ENCODE data around the gene LYL1.

LYL1 gene

DNA sequence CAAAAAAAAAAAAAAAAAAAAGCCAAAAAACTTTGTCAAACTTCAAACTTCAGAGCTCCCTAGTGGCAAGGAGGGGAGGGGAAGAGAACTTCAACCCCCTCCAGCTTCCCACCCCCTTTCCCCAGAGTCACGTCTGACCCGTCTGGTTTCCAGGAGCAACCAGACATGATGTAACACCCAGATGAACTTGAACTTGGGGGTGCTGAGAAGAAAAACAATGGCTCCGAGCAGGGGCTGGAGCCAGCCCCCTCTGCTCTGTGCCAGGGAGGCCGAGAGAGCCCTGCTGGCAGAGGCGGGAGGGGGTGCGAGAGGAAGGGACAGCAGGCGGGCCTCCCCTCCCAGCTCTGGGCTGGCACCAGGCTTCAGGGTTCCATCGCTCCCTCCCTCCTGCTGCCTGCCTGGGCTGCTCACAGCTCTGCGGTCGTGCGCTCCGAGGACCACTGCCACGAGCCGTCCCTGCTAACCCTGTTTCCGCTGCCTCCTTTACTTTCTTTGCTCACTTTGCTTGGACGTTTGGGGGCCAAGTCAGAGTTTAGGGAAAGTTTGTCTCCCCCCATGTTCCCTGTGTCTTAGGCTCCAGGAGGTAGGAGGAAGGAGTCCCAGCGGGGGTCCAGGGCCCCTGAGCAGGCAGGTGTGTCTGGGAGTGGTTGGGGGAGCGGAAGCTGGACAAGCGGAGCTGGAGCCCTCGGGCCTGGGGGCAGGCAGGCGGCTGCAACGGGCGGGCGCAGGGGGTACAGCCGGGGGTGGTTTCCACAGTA is 11.1 kb downstream of the LYL1 start:
- DNase-seq, result no peak

DNA sequence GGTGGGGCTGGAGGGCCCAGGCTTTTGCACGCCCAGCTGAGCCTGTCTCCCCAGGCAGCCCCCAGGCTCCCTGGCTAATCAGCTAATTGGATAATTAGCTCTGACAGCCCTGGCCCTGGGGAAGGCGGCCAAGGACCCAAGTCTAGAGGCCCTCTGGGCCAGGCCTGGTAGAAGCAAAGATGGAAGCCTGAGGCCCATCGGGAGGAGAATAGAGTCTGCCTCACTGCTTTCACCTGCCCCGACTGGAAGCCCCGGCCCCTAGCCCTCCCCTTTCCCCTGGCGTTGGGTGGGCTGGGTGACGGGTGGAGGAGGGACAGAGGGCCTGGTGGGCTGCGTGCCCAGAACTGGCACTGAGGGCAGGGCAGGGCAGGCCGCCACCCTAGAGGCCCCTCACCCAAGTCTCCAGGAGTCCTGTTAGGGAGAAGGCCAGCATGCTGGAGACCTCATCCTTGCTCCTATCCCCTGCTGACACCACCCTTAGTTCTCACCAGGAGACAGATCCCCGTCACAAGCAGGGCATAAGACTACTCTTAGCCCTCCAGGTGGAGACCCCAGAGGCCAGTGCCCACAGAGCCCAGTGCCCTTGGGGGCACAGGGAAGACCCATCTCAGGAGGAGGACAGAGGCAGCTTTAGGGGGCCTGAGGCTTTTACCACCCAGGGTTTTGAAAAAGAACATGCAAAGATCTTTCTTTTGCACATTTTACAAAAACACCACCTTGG is 12.0 kb downstream of the LYL1 start:
- no peak for DNase-seq

DNA sequence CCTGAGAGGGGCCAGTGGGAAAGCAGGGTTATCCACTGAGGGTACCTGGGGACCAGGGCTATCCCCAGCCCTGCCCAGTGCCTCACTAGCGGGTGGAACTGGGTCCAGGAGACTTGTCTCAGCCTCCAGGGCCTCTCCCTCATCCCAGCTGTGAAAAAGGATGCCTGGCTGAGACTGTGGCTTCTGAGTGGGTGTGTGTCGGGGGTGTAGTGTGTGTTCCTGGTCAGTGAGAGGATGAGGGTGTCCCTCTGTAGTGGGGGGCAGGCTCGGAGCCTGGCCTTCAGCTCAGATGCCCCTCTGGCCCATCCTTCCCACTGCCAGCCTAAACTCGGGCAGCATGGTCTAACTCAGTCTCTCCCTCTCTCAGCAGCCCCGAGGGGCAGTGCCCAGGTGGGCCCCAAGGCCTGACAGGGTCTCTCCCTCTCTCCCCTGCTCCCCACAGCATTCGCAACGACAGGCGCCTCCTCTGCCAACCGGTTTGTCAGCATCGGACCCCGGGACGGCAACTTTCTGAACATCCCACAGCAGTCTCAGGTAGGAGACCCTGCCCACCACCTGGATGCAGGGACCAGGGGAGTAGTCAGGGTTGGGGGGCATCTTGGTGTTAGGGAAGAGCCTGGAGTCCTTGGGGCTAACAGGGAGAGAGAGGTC is 12.7 kb downstream of the LYL1 start:
- no peak for DNase-seq

DNA sequence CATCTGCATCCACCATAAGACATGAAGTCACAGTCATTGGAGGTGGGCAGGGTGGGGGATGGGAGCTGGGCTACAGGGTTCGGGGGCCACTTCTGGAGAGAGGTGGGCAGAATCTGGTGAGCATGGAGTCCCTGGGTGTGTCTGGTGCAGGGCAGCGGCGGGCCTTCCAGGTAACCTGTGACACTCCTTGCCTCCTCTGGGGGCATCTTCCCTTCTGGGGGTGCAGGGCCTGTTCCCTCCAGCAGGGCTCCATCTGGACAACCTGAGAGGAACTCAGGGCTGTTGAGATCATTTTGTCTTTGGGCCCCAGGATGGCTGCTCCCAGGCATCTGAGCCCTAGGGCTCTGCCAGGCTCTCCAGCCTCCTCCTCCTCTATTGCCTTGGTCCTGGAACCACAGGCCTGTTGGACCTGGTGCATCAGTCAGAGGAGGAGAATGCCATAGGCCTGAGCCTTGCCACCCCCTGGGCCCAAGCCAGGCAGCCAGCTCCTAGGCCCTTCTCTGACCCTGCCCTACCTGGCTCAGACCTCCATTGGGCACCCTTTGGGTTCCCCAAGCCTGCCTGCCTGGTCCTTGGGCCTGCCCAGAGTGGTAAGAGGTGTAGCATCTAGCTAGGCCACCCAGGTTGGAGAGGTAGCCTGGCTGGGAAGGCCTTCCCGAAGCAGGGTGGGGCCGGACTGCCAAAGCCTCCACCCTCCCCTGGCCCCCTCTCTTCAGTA is 13.4 kb downstream of the LYL1 start:
- DNase-seq, result no peak

DNA sequence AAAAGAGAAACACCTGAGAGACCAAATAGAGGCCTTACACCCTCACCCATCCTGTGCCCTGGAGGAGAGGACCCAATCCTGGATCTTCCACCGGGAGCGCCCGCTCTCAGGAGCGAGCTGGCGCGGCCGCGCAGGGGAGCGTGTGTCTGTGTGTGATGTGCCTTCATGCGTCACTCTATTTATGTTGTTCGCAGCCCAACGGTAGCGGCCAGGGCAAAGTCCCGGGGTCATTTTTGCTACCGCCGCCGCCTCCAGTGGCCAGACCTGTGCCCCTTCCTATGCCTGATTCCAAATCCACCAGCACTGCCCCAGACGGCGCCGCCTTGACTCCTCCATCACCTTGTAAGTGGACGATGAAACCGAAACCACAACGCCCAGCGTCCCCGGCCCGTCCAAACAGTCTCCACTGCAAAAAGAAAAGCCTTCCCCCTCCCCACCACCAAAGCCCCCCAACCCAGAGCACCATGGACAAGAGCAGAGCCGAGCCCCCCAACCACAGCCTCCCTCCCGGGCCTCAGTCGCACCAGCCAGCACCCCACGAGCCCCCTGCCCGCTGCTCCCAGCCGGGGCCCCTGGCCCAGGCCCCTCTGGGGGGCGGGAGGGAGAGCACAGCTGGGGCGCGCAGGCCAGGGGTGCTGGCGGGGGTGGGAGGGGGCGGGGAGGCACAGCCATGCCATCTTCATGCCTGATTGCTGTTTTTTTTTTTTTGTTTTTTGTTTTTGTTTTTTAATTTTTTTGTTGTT is 14.7 kb downstream of the LYL1 start:
- no peak for DNase-seq

DNA sequence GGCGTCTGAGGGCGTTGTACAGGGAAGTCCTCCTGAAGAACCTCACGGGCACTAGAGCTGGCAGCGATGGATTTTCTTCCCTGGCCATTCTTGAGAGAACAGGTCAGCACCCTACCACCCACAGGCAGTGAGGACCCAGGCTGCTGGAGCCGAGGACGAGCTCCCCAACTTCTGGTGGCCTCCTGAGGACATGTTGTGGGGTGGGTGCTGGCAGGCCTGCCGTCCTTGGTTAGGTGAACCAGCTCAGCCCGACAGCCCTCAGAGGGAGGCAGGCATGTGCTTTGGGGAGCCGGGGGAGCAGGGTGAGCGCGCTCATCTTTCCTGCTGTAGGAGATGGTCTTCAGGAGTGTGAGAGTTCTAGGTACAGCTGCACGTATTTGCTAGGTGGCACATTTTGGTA is 15.4 kb downstream of the LYL1 start:
- DNase-seq, result no peak

DNA sequence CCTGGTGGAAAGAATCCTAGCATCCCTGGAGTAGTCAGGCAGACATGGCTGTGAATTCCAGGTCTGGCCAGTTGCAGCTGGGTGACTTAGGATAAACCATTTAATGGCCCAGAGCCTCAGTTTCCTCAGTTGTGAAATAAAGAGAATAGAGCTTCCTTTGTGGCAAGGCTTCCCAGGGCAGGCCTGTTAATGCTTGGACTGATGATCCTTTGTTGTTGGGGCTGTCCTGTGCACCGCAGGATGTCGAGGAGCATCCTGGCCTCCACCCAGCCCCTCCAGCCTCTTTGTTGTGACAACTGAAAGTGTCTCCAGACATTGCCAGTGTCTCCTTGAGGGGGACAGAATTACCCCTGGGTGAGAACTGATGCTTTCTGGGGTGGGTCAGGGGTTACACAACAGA is 16.3 kb downstream of the LYL1 start:
- DNase-seq, result no peak

DNA sequence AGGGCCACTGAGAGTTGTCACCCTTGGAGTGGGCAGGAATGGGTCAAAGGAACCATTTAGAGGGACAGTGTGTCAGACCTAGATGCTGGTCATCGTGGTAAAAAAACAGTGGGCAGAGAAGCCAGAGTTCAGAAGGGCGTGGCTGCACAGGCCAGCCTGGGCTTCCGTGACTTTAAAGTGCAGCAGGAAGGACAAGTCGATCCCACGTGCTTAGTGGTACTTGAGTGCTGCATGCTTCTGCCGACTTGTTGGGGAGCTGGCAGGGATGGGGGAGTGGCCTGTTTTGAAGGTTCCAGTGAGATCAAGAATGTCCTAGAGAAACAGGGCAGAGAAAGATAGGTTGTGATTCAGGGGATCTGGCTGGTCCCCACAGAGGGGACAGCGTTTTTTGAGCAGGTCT is 17.0 kb downstream of the LYL1 start:
- no peak for DNase-seq

DNA sequence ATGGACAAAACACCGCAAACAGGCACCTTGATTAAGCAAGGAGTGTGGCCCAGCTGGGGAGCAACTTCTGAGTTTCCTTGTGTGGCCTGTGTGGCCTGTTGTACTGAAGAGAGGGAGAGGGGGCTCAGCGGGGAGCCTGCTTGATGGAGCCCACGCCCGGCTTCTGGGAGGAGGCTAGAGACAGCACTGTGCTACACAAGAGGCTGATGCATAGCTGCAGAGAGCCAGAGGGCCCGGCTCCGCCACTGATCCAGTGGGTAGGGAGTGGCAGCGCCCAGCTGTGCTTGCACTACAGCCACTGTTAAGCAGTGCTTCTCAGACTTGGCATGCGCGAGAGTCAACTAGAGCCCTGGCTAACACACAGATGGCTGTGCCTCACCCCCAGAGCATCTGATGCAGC is 19.0 kb downstream of the LYL1 start:
- no peak for DNase-seq

DNA sequence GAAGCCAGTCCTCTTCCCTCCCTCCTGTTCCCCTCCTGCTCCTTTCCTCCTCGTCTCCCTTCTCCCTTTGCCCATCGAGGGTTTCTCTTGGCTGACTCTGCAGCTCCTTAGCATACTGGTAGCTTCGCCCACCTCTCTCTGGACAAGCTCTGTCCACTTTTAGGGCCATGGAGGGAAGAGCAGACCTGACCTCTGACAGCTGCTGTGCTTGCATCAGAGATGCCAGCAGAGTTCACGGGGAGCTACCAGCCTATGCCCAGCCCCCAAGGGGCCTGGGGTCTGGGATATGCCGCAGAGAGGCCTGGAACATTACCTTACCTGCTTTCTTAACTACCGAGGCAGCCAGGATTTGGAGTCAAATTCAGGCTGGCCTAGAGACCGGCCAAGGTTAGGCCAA is 19.7 kb downstream of the LYL1 start:
- DNase-seq, result no peak

DNA sequence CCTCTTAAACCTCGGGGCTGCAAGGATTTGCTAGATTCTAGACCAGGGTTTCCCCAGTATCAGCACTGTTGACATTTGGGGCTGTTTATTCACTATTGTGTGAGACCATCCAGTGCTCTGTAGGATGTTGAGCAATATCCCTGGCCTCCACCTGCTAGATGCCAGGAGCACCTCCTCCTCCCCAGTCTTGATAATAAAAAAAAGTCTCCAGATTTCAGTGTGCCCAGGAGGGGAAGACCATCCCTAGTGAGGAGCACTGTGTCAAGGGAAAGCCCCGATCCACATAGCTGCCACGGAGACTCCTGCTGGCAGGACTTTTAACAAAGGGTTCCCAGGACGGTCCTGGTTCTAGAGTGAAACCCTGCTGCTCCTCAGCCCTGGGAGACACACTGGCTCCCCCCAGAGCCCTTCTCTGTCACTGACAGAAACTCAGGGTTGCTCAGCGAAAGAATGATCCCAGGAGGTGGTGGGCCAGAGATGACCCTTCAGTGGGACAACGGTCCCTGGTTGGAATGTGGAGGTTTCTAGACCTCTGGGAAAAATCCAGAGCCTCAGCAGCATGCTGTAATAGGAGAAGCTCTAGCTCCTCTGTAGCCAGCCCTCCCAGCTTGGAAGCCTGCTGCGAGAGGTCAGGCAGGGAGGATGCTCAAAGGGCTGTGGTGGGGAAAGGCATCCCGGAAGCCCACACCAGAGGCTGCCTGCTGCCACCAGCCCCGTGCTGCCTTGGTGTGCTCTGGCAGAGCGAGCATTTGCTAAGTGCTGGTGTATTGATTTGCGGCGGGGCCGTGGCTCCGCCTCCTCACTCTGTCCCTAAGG is 20.3 kb downstream of the LYL1 start:
- DNase-seq, result no peak

DNA sequence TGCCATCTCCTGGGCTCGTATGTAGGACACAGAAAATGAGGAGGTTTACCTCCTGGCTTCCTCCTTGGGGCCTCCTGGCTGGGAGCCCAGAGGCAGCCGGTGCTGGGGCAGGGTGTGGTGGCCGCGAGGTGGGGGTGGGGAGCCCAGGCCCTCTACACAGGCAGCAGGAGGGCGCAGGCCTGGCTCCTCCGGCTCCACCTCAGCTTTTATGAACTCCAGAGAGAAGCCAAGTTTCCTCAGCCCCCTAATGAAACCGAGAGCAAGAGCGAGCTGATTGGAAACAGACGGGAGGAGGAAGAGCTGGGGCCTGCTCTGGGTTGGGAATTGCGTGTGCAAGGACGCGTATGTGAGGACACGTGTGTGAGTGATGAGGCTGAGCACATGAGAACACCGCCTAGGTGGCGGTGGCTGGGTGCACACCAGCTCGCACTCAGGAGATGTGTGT is 23.1 kb downstream of the LYL1 start:
- DNase-seq, result no peak

DNA sequence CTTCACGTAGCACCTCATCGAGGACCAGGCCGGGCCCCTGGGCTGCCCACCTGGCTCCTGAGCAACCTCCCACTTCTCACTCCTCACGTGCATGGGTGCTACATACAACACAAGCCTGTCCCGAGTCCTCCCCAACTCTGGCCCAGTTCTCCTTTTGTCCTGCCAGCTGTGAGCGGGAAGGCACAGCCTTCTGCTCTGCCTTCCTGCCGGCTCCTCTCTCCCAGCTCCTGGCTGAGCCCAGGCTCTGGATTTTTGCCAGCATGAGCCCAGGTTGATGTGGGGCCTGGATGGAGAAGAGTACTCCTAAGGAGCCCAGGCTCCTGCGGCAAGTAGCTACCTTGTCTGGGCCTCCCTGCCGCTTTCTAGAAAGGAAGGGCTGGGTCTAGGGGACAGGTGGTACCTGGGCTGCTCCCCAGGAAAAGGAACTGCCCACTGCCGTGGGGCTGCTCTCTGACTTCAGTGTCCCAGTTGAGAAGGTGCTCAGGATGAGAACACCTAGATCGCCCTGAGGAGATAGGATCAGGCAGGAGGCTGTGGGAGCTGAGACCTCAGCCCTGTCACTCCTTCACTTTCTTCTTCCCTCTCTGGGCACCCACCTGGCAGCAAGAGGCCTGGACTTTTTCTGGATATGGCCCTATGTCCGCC is 23.6 kb downstream of the LYL1 start:
- DNase-seq, result no peak

DNA sequence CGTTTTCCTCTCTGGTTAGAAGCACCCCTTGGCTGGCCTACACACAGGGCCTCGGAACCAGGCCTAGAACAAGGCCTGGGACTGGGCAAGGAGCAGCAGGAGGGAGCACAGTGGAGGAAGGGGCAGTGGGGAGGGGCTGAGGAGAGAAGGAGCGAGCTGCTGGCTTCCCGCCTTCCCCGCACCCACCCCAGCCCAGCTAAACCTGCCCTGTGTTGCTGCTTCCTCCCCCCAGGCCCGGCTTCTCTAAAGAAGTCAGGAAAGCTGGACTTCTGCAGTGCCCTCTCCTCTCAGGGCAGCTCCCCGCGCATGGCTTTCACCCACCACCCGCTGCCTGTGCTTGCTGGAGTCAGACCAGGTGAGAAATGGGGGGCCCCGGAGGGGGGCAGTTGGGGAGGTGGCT is 24.3 kb downstream of the LYL1 start:
- no peak for DNase-seq

DNA sequence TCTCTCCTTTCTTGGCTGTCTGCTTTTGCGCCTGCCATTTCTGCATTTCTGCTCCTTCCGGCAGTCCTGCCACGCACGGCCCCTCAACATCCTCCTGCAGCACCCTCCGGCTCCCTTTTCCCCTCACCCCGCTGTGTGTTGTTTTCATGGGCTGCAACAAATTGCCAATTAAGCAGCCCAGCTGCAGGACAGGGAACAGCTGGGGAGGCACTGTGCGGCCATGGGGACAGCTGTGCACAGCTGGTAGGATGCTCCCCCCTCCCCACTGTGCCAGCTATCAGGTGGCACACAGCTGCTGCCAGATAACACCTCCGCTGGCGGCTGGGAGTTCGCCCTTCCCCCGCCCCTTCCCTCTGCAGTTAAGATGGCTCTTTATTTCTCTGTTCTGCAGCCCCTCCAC is 25.4 kb downstream of the LYL1 start:
- no peak for DNase-seq

DNA sequence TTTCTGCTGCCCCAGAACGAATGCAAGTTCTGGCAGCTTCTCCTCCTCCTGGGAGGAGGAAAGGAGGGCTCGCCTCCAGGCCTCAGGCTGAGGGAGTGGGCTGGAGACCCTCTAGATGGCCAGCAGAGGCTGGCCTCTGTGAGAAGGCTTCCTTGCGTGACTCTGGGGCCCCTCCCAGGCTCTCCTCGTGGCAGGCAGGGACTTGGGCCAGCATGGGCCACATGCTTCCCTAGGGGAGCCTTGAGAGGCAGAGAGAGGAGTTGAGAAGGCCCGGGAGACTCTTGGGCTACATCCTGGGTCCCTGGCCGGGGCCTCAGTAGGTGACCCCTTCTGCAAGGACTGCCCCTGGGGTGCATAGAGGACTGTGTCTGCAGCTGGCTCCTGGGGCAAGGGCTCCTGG is 25.9 kb downstream of the LYL1 start:
- DNase-seq, result no peak

DNA sequence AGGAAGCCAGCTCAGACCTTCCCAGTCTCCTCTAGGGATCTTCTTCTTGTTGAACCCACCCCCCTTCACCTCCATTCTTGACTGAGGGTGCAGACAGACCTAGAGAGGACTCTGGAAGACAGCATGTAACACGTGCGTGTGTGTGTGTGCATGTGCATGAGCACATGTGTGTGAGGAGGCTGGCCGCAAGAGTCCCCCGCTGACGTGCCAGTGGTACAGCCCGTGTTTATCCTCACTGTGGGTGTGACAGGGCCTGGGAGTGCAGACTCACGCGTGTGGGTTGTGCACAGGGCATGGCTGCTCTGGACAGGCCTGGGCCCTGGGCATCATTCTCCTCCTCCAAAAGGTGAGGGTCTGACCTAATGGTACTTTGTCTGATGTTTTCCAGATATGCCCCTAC is 26.3 kb downstream of the LYL1 start:
- DNase-seq, result no peak

DNA sequence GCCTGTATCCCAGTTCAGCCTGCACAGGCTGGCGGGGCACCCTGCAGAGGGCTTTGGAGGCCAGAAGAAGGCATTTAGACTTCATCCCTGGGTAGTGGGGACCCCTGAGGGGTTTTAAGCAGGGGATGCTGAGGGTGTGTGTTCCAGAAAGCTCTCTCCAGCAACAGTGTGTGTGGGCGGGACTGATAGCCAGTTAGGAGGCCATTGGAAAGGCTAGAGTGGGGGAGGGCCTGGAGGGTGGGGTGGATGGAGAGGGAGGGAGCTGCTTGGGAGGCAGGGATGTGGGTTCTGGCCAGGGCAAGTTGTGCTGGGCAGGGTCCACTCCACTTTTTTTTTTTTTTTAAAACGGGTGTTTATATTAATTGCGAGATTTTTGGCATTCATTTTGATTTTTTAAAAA is 28.3 kb downstream of the LYL1 start:
- no peak for DNase-seq

DNA sequence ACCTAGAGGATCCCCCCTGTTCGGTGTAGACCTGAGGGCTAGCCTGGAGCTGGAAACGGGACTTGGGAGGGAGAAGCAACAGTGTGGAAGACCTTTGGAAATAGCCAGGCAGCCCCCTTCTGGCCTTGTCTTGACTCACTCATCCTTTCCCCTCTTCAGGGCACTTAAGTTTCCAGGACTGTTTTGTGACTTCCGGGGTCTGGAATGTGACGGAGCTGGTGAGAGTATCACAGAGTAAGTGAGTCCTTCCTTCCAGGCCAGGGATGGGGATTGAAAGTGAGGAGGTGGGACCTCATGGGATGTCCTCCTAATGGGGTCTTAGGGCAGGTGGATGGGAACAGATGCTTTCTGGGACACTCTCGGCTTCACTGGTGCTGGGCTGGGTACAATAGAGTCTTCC is 29.4 kb downstream of the LYL1 start:
- no peak for DNase-seq

DNA sequence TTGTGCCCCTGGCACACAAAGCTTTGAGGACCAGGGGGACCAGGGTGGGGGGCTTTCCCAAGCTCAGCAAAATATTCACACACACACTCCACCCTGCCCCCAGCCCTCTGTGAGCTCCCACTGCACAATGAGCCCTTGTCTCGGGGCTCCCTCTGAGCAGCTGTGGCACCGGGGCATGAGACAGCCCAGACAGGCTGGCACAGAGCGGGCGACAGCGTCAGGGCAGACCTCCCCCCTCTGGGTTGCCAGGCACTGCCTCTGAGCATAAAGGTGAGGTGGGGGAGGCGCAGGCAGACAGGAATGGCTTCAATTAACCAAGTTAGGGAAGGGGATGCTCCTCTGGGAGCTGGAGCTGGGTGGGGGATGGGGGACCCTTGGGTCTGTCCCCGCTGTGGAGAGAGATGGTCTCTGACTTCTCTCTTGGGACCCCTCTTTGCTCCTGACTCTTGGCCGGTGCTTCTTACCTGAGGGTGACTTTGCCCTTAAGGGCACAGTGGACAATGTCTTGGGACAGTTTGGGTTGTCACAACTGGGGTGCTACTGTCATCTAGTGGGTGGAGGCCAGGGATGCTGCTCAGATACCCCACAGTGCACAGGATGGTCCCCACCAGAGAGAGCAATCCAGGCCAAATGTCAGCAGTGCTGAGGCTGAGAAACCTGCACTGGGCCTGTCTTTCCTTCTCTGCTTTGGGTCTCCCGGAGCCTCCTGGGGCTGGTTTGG is 30.3 kb downstream of the LYL1 start:
- DNase-seq, result no peak
